Stomach (tissue), 4 donors: ENCODE measurements around the gene FER1L5.

Experiments
- CTCF ChIP-seq, 7 experiments: fragments of 450-650 bp in 4 of 7; fragments of 200-600 bp in 3 of 7; sonication (generic) in 3 of 7; IDR thresholded peaks; one replicate each; pipeline ENCODE4 v1.5.1; 2016 to 2019; ENCODE audit warnings: antibody characterized with exemption in 7 of 7, control low read depth in 2 of 7, mild to moderate bottlenecking in 1 of 7
- EP300 ChIP-seq: sonication (generic); formaldehyde crosslinking; IDR thresholded peaks from one replicate; pipeline ENCODE4 v1.6.1; 2017; ENCODE audit warnings: antibody characterized with exemption
- POLR2A ChIP-seq, 4 donors: fragments of 450-650 bp; IDR thresholded peaks; one replicate each; pipeline ENCODE4 v1.6.1; 2016; ENCODE audit warnings: antibody characterized with exemption in 4 of 4, control low read depth in 2 of 4, mild to moderate bottlenecking in 1 of 4, moderate library complexity in 1 of 4
- POLR2AphosphoS5 ChIP-seq, 3 donors: sonication (generic); formaldehyde crosslinking; IDR thresholded peaks; one replicate each; pipeline ENCODE4 v1.6.1; 2016; ENCODE audit warnings: antibody characterized with exemption in 3 of 3

DNA sequence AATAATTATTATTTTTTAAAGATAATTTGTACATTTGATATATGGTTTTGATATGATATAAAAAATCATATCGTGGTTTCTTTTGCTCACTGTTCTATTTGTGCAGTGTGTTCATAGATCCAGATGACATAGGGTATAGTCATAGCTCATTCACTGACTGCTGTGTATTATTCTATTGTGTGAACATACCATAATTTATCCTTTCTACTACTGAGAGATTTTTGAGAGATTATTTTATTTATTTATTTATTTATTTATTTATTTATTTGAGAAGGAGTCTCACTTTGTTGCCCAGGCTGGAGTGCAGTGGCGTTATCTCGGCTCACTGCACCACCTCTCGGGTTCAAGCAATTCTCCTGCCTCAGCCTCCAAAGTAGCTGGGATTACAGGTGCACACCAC is 39.0 kb downstream of the FER1L5 start:
- TF ChIP-seq POLR2A (IDR thresholded peaks at IDR 0.05) (no peak), EP300 (no peak), CTCF (IDR thresholded peaks at IDR 0.05) (no peak), POLR2AphosphoS5 (IDR thresholded peaks at IDR 0.05) (no peak)
